Epithelial cell of proximal tubule (primary cell): ENCODE measurements around the gene LCN1. TPM values are rescaled to one million over a fixed set of nuclear protein-coding genes. Genes with fewer than 3 reads are reported as not detected.

Source experiments
- DNase-seq: peaks from one replicate; pipeline ENCODE4 v3.0.0-alpha.2; 2011; ENCODE audit warnings: low read depth
- H3K4me3 ChIP-seq: 2 replicates; pipeline ENCODE4 v1.5.1; 2011; ENCODE audit warnings: low read depth, mild to moderate bottlenecking, low read length
- total RNA-seq: library from RNA; depleted of rRNA; stranded (reverse); fragments of >200 nt; gene quantifications from 2 replicates; pipeline ENCODE4 v1.2.3, GENCODE V29; 2015
- TF ChIP-seq, protein P1 (sequence below): conservative IDR thresholded peaks from 2 replicates; pipeline ENCODE4 v1.5.1; 2012; ENCODE audit warnings: low read depth, mild to moderate bottlenecking, low read length

The LCN1 gene
- total RNA-seq, 1 donor from 2014 or later, result not detected

DNA sequence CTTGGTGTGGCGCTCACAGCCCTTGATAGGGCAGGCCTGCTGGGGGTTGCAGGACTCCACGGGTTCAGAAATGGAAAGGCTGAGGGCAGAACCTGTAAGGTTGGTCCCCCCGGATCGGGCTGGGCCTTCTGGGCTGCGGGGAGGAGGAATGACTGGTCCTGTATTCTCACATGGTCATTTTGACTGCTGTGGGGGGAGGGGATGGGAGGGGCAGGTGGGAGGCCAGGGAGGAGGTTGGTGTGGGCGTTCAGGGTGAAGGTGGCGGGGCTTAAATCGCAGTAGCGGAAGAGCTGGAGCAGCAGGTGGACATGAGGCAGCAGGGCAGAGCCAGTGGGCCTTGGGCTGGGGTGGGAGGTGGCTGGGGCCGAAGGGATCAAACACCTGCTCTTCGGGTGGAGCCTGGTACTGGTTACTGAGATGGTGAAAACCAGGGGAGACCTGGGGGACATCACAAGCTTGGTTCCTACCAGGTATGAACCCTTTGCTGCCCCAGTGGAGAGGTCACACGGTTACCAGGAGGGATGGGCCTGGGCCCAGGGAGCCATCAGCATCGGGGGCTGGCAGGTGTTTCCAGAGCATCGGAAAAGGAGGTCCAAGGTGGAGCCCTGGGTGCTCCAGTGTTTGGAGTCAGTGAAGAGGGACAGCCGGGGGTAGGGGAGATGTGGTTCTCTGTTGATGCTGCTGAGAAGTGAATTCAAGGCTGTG lies 18.9 kb upstream of the LCN1 start:
- TF ChIP-seq, protein P1, sequence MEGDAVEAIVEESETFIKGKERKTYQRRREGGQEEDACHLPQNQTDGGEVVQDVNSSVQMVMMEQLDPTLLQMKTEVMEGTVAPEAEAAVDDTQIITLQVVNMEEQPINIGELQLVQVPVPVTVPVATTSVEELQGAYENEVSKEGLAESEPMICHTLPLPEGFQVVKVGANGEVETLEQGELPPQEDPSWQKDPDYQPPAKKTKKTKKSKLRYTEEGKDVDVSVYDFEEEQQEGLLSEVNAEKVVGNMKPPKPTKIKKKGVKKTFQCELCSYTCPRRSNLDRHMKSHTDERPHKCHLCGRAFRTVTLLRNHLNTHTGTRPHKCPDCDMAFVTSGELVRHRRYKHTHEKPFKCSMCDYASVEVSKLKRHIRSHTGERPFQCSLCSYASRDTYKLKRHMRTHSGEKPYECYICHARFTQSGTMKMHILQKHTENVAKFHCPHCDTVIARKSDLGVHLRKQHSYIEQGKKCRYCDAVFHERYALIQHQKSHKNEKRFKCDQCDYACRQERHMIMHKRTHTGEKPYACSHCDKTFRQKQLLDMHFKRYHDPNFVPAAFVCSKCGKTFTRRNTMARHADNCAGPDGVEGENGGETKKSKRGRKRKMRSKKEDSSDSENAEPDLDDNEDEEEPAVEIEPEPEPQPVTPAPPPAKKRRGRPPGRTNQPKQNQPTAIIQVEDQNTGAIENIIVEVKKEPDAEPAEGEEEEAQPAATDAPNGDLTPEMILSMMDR, result no peak
- DNase-seq, result no peak
- peak overlapping the region; percentile 86 for H3K4me3 ChIP-seq

DNA sequence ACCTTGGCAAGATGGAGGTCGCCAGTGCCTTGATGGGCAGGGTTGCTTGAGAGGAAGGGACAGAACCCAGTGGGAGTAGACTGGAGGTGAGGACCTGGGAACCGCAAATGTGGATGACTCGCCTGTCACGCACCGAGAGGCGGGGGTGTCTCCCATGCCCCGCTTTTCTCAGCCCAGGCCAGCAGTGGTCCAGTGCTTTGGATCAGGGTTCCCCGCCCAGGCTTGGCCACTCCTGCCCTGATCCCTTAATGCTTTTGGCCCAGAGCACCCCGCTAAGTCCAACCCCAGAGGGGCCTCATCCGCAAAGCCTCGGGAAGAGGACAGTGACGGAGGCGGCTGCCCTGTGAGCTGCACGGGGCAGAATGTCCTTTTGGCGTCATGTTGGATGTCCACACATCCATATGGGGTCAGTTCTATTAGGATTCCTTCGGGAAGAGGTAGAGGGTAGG lies 18.3 kb upstream of the LCN1 start:
- TF ChIP-seq, protein P1, result no peak
- no peak overlapping the region for H3K4me3 ChIP-seq
- no peak for DNase-seq

DNA sequence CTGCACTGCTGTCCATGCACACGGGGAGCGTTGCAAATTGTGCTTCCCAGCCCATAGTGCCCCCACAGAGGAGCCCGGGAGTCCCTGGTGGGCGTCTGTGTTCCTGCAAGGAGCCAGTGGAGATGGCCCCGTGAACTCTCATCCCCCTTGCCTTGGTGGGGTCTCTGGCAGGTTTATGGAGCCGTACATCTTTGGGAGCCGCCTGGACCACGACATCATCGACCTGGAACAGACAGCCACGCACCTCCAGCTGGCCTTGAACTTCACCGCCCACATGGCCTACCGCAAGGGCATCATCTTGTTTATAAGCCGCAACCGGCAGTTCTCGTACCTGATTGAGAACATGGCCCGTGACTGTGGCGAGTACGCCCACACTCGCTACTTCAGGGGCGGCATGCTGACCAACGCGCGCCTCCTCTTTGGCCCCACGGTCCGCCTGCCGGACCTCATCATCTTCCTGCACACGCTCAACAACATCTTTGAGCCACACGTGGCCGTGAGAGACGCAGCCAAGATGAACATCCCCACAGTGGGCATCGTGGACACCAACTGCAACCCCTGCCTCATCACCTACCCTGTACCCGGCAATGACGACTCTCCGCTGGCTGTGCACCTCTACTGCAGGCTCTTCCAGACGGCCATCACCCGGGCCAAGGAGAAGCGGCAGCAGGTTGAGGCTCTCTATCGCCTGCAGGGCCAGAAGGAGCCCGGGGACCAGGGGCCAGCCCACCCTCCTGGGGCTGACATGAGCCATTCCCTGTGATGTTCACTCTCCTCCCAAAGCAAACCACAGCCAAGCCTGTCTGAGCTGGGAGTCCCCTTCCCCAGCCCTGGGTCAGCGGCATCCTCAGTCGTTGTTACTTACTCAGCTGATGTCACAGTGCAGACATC lies 17.6 kb upstream of the LCN1 start:
- TF ChIP-seq, protein P1, result no peak
- no peak for DNase-seq
- H3K4me3 ChIP-seq, result no peak overlapping the region

DNA sequence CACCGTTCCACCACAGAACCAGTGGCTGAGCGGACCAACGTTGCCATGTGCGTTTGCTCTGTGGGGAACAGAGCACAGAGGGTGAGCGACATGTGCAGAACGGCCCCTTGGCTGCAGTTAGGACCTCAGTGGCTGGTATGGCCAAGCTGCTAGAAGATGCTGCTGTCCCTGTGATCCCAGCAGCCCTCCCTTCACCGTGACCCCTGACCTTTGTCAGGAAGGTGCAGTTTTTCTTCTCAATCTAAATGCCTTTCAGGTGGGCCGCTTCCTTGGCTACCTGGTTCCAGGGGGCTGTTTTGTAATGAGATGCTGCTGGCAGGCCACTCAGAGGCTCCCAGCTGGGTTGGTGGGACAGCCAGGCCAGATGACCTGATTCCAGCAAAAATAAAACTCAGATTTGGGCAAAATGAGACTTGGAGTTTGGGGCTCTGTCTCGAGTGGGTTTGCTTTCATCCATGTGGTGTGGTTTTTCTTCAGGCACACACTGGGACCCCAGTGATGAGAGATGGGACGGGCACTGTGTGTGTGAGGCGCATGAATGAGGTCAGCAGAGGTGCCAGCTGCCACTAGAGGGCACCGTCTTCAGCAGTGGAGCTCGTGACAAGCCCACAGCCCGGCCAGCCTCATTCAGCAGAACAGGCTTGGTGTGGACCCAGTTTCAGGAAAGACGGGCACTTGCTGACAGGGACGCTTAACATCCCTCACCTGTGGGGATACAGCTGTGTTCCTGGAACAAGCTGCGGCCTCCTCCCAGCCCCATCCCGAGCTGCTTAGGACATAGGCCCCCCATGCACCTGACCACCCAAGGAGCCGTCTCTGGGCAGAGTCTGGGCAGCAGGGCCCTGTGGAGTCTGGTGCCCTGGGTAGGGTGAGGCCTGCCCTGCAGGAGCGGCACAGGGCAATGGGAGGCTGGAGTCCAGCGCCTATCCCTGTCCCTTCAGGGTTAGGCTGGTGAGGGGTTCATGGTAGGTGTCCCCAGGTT lies 16.7 kb upstream of the LCN1 start:
- TF ChIP-seq, protein P1, result peak; percentile 72
- no peak for DNase-seq
- no peak overlapping the region for H3K4me3 ChIP-seq

DNA sequence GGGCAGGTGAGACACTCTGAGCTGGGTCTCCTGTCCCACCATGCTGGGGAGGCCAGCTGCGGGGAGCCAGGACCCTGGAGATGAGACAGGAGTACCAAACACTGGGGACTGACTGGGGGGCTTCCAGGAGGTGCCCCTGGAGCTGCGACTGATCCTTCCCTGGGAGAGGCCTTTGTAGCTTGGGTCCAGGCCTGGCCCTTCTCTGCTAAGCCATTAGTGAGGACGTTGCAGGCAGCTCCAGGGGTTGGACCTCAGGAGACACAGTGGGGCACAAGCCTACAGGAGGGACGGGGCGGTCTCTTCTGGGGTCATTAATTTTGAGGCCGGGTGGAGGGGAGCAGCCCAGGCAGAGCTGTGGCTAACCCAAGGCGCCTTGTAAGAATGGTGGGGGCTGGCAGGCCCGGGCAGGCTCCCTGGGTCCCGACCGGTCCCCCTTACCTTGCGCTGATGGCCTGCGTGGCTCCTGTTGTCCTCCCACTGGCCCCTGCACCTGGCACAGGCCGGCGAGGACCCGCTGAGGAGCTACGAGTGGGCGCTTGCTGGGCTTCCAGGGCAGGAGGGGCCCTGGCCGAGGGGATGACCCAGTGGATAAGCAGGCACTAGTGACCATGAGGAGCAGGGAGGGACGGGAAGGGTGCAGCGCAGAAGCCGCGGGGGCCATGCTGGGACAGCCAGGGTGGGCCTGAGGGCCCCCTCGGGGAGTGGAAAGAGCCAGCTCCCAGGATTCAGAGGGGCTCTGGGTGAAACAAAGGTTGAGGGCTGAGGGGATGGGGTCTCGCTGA lies 15.6 kb upstream of the LCN1 start:
- no peak for DNase-seq
- H3K4me3 ChIP-seq, result no peak overlapping the region
- TF ChIP-seq, protein P1, result no peak
